Gastroesophageal sphincter (tissue), 4 donors: Measurements from ENCODE around the gene KRTAP10-2. TPM values are rescaled to one million over a fixed set of nuclear protein-coding genes. Genes with fewer than 3 reads are reported as not detected.

Source experiments
- ATAC-seq: fragments of 150-250 bp; one replicate; pipeline ENCODE4 v1.9.1; 2016; ENCODE audit warnings: mild to moderate bottlenecking, moderate library complexity
- H3K27ac ChIP-seq, 4 donors: fragments of 200-600 bp; sonication (generic) in 3 of 4; 1 replicate in 3 of 4; 2 replicates in 1 of 4; pipeline ENCODE4 v1.5.1; 2016 to 2019
- H3K27me3 ChIP-seq: fragments of 200-600 bp; sonication (generic); one replicate; pipeline ENCODE4 v1.5.1; 2019
- H3K36me3 ChIP-seq, 2 donors: fragments of 200-600 bp; sonication (generic); one replicate each; pipeline ENCODE4 v1.5.1; 2019; ENCODE audit warnings: control low read depth in 1 of 2
- H3K4me1 ChIP-seq, 3 donors: fragments of 200-600 bp; sonication (generic); 1 replicate in 2 of 3; 2 replicates in 1 of 3; pipeline ENCODE4 v1.5.1; 2016 to 2019; ENCODE audit warnings: control low read depth in 2 of 3
- H3K4me3 ChIP-seq, 2 donors: fragments of 200-600 bp; sonication (generic); one replicate each; pipeline ENCODE4 v1.5.1; 2019; ENCODE audit warnings: mild to moderate bottlenecking in 1 of 2, moderate library complexity in 1 of 2
- H3K9me3 ChIP-seq, 3 donors: fragments of 200-600 bp; sonication (generic); one replicate each; pipeline ENCODE4 v1.5.1; 2017 to 2019; ENCODE audit warnings: control low read depth in 2 of 3
- CTCF ChIP-seq, 4 experiments: fragments of 200-600 bp in 2 of 4; fragments of 450-650 bp in 2 of 4; sonication (generic) in 1 of 4; IDR thresholded peaks; one replicate each; pipeline ENCODE4 v1.5.1; 2017 to 2019; ENCODE audit warnings: antibody characterized with exemption in 4 of 4, mild to moderate bottlenecking in 2 of 4, moderate library complexity in 2 of 4
- EP300 ChIP-seq: sonication (generic); formaldehyde crosslinking; IDR thresholded peaks from one replicate; pipeline ENCODE4 v1.6.1; 2017; ENCODE audit warnings: antibody characterized with exemption, mild to moderate bottlenecking
- POLR2A ChIP-seq, 2 donors: fragments of 450-650 bp; IDR thresholded peaks; one replicate each; pipeline ENCODE4 v1.6.1; 2017; ENCODE audit warnings: antibody characterized with exemption in 2 of 2, mild to moderate bottlenecking in 2 of 2, moderate library complexity in 1 of 2
- POLR2AphosphoS5 ChIP-seq: sonication (generic); formaldehyde crosslinking; IDR thresholded peaks from one replicate; pipeline ENCODE4 v1.6.1; 2017; ENCODE audit warnings: antibody characterized with exemption
- WGBS, 2 donors: methylation state at CpG; one replicate each; pipeline ENCODE4 v1.1.5; 2018; ENCODE audit warnings: low coverage in 1 of 2; 5-methylcytosine and 5-hydroxymethylcytosine counted together
- total RNA-seq, 4 donors: library from RNA; depleted of rRNA; stranded (reverse); fragments of >200 nt; gene quantifications; one replicate each; pipeline ENCODE4 v1.1.0, GENCODE V29; 2016

Gene KRTAP10-2
- total RNA-seq, 4 donors from 2014 or later = not detected

GRCh38 chr21:44529011-44529421 is 22.3 kb downstream of the KRTAP10-2 start:
- Histone ChIP-seq H3K36me3 (no peaks in the 10 kb centered on the region), H3K4me1 (no peaks in the 10 kb centered on the region), H3K27me3 (peaks cover 58% of the 10 kb centered on the region), H3K27ac (no peak overlapping the region), H3K4me3 (no peak overlapping the region), H3K9me3 (no peaks in the 10 kb centered on the region)
- ATAC-seq = no peak
- no peak for TF ChIP-seq POLR2AphosphoS5
- no peak for TF ChIP-seq EP300
- TF ChIP-seq POLR2A (IDR thresholded peaks at IDR 0.05) = no peak
- no peak for TF ChIP-seq CTCF (IDR thresholded peaks at IDR 0.05)
- 95% methylated on average over 7 of the region's 17 CpGs; no CpG with 5 or more reads in 1 of the 2 donors for WGBS, 2 donors

GRCh38 chr21:44528634-44528995 is 22.7 kb downstream of the KRTAP10-2 start:
- Histone ChIP-seq H3K27me3 (peaks cover 56% of the 10 kb centered on the region), H3K27ac (no peak overlapping the region), H3K36me3 (no peaks in the 10 kb centered on the region), H3K4me3 (no peak overlapping the region), H3K9me3 (no peaks in the 10 kb centered on the region), H3K4me1 (no peaks in the 10 kb centered on the region)
- no peak for ATAC-seq
- TF ChIP-seq EP300 = no peak
- no peak for TF ChIP-seq POLR2A (IDR thresholded peaks at IDR 0.05)
- no peak for TF ChIP-seq POLR2AphosphoS5
- no peak for TF ChIP-seq CTCF (IDR thresholded peaks at IDR 0.05)
- 74% methylated on average over 5 of the region's 10 CpGs; no CpG with 5 or more reads in 1 of the 2 donors for WGBS, 2 donors

GRCh38 chr21:44527983-44528633 is 23.2 kb downstream of the KRTAP10-2 start:
- 88% methylated on average over 2 of the region's 18 CpGs; no CpG with 5 or more reads in 1 of the 2 donors for WGBS, 2 donors
- no peak for ATAC-seq

GRCh38 chr21:44527156-44527982 is 23.9 kb downstream of the KRTAP10-2 start:
- Histone ChIP-seq H3K4me1 (no peaks in the 10 kb centered on the region), H3K4me3 (no peak overlapping the region), H3K36me3 (no peaks in the 10 kb centered on the region), H3K27ac (no peak overlapping the region), H3K27me3 (peaks cover 48% of the 10 kb centered on the region), H3K9me3 (no peaks in the 10 kb centered on the region)
- WGBS, 2 donors = 85 to 88% methylated on average over 4 to 14 of the region's 37 CpGs
- no peak for ATAC-seq
- TF ChIP-seq POLR2AphosphoS5 (no peak), POLR2A (IDR thresholded peaks at IDR 0.05) (no peak), CTCF (IDR thresholded peaks at IDR 0.05) (no peak), EP300 (no peak)

More at GRCh38 chr21:44527983-44528633, 23.2 kb downstream of the KRTAP10-2 start:
- no peaks in the 10 kb centered on the region for H3K4me1 ChIP-seq
- H3K4me3 ChIP-seq = no peak overlapping the region
- TF ChIP-seq EP300 (no peak), POLR2A (IDR thresholded peaks at IDR 0.05) (no peak), CTCF (IDR thresholded peaks at IDR 0.05) (no peak), POLR2AphosphoS5 (no peak)
- no peaks in the 10 kb centered on the region for H3K36me3 ChIP-seq
- H3K9me3 ChIP-seq = no peaks in the 10 kb centered on the region
- H3K27me3 ChIP-seq = peaks cover 51% of the 10 kb centered on the region
- no peak overlapping the region for H3K27ac ChIP-seq
